Measurements from ENCODE around the gene MIXL1.

DNA sequence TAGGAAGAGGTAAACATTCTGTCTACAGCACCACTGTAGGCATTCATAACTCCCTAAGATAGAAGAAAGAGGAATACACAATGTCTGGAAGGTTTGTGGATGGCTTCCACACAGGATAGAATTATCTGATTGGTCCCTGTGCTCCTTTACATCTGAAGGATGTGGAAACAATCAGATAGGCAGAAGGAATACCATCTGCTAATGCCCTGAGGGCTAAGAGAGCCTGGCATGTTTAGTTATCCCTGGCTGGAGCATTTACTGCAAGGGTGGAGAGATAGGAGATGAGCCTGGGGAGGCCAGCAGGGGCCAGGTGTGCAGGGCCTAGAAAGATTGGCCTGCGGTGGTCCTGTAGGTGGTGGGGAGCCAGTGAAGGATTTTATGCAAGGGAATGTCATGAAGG, 28.3 kb upstream of the MIXL1 start:
- TF ChIP-seq CTCF (IDR thresholded peaks at IDR 0.05; ENCODE audit: low read depth, low read length): no peak
- no peak for TF ChIP-seq EZH2phosphoT487 (IDR thresholded peaks at IDR 0.05; ENCODE audit: low read depth)
